ENCODE measurements around the gene OBSCN. TPM values are rescaled to one million over a fixed set of nuclear protein-coding genes. Genes with fewer than 3 reads are reported as not detected.

The OBSCN gene
- total and polyA plus RNA-seq, 4 donors: 0.54 to 5.6 (median 2.7) TPM

GRCh38 chr1:228240411-228241240 lies 32.8 kb downstream of the OBSCN start:
- Histone ChIP-seq H3K4me1 (ENCODE audit: control insufficient read depth in 4 of 4, insufficient read depth in 4 of 4, low read length in 3 of 4) (no peaks in the 10 kb centered on the region), H3K27ac (ENCODE audit: low read depth in 1 of 2, low read length in 2 of 2) (no peak overlapping the region), H3K9ac (ENCODE audit: low read depth in 1 of 2, low read length in 2 of 2) (no peak overlapping the region), H3K4me3 (ENCODE audit: low read depth in 1 of 3, low read length in 3 of 3) (no peak overlapping the region), H3K9me3 (ENCODE audit: control insufficient read depth in 4 of 4, low read length in 3 of 4) (peaks cover 6 to 26% (median 18%) of the 10 kb centered on the region in 4 donors), H3K36me3 (ENCODE audit: control insufficient read depth in 4 of 4, insufficient read depth in 3 of 4, low read depth in 1 of 4, low read length in 3 of 4) (peaks cover 0 to 5% (median 1%) of the 10 kb centered on the region in 4 donors), H3K27me3 (ENCODE audit: control insufficient read depth in 4 of 4, insufficient read depth in 4 of 4, low read length in 3 of 4) (peaks cover 0 to 3% (median 0%) of the 10 kb centered on the region in 4 donors)
- DNase-seq (ENCODE audit: low spot score): no peak
- 89% methylated on average over 13 of the region's 13 CpGs for WGBS
- no peak for TF ChIP-seq SP1 (IDR thresholded peaks at IDR 0.05)
- no peak for TF ChIP-seq ATF3 (IDR thresholded peaks at IDR 0.05)
- no peak for TF ChIP-seq NR2F2 (IDR thresholded peaks at IDR 0.05)
- TF ChIP-seq HNF4A (conservative IDR thresholded peaks at IDR 0.05): no peak
- no peak for TF ChIP-seq EGR1 (IDR thresholded peaks at IDR 0.05; ENCODE audit: low read depth in 2 of 2)
- no peak for TF ChIP-seq RAD21 (IDR thresholded peaks at IDR 0.05)
- no peak for TF ChIP-seq YY1 (IDR thresholded peaks at IDR 0.05)

GRCh38 chr1:228241259-228241658 lies 33.4 kb downstream of the OBSCN start:
- no peak overlapping the region for H3K27ac ChIP-seq (ENCODE audit: low read depth in 1 of 2, low read length in 2 of 2)
- H3K4me3 ChIP-seq (ENCODE audit: low read depth in 1 of 3, low read length in 3 of 3): peak overlapping the region in 1 of 3 donors; percentile 22
- DNase-seq (ENCODE audit: low spot score): no peak
- H3K27me3 ChIP-seq (ENCODE audit: control insufficient read depth in 4 of 4, insufficient read depth in 4 of 4, low read length in 3 of 4): peaks cover 0 to 3% (median 0%) of the 10 kb centered on the region in 4 donors
- peaks cover 0 to 5% (median 1%) of the 10 kb centered on the region in 4 donors for H3K36me3 ChIP-seq (ENCODE audit: control insufficient read depth in 4 of 4, insufficient read depth in 3 of 4, low read depth in 1 of 4, low read length in 3 of 4)
- no peak overlapping the region for H3K9ac ChIP-seq (ENCODE audit: low read depth in 1 of 2, low read length in 2 of 2)
- TF ChIP-seq NR2F2 (IDR thresholded peaks at IDR 0.05): no peak
- no peak for TF ChIP-seq GABPA (IDR thresholded peaks at IDR 0.05 in 1 of 2, conservative IDR thresholded peaks at IDR 0.05 in 1 of 2)
- no peak for TF ChIP-seq EGR1 (IDR thresholded peaks at IDR 0.05; ENCODE audit: low read depth in 2 of 2)
- TF ChIP-seq RAD21 (IDR thresholded peaks at IDR 0.05): no peak
- TF ChIP-seq ZBTB33 (IDR thresholded peaks at IDR 0.05): no peak
- TF ChIP-seq TAF1 (conservative IDR thresholded peaks at IDR 0.05): no peak
- no peak for TF ChIP-seq JUND (IDR thresholded peaks at IDR 0.05)
- no peak for TF ChIP-seq HNF4G (IDR thresholded peaks at IDR 0.05)
- 98% methylated on average over 2 of the region's 2 CpGs for WGBS
- no peaks in the 10 kb centered on the region for H3K4me1 ChIP-seq (ENCODE audit: control insufficient read depth in 4 of 4, insufficient read depth in 4 of 4, low read length in 3 of 4)
- H3K9me3 ChIP-seq (ENCODE audit: control insufficient read depth in 4 of 4, low read length in 3 of 4): peaks cover 6 to 25% (median 19%) of the 10 kb centered on the region in 4 donors

GRCh38 chr1:228242409-228242808 lies 34.6 kb downstream of the OBSCN start:
- no peak for TF ChIP-seq FOXA2 (IDR thresholded peaks at IDR 0.05)
- no peak for TF ChIP-seq RAD21 (IDR thresholded peaks at IDR 0.05)
- no peak for TF ChIP-seq FOXA1 (IDR thresholded peaks at IDR 0.05)
- TF ChIP-seq CTCF (IDR thresholded peaks at IDR 0.05; ENCODE audit: low read depth, low read length, missing input control): no peak
- TF ChIP-seq SP1 (IDR thresholded peaks at IDR 0.05): no peak
- no peak for TF ChIP-seq MAX (IDR thresholded peaks at IDR 0.05)
- no peak for TF ChIP-seq ATF3 (IDR thresholded peaks at IDR 0.05)
- no peak for TF ChIP-seq EGR1 (IDR thresholded peaks at IDR 0.05; ENCODE audit: low read depth in 2 of 2)
- H3K9me3 ChIP-seq (ENCODE audit: control insufficient read depth in 4 of 4, low read length in 3 of 4): peaks cover 11 to 27% (median 20%) of the 10 kb centered on the region in 4 donors

More at GRCh38 chr1:228242409-228242808, 34.6 kb downstream of the OBSCN start:
- H3K9ac ChIP-seq (ENCODE audit: low read depth in 1 of 2, low read length in 2 of 2): no peak overlapping the region
- peaks cover 0 to 3% (median 0%) of the 10 kb centered on the region in 4 donors for H3K27me3 ChIP-seq (ENCODE audit: control insufficient read depth in 4 of 4, insufficient read depth in 4 of 4, low read length in 3 of 4)
- DNase-seq (ENCODE audit: low spot score): no peak
- H3K36me3 ChIP-seq (ENCODE audit: control insufficient read depth in 4 of 4, insufficient read depth in 3 of 4, low read depth in 1 of 4, low read length in 3 of 4): peaks cover 0 to 5% (median 1%) of the 10 kb centered on the region in 4 donors
- H3K27ac ChIP-seq (ENCODE audit: low read depth in 1 of 2, low read length in 2 of 2): no peak overlapping the region
- no peak overlapping the region for H3K4me3 ChIP-seq (ENCODE audit: low read depth in 1 of 3, low read length in 3 of 3)
- H3K4me1 ChIP-seq (ENCODE audit: control insufficient read depth in 4 of 4, insufficient read depth in 4 of 4, low read length in 3 of 4): no peaks in the 10 kb centered on the region
